Endothelial cell of umbilical vein (primary cell): Measurements from ENCODE around the gene TOMM6. TPM values are rescaled to one million over a fixed set of nuclear protein-coding genes. Genes with fewer than 3 reads are reported as not detected.

Experiments used
- BruUV-seq: library from RNA; stranded (reverse); fragments of 400-500 nt; replicated peaks from 2 replicates; lab custom pipeline; 2021; lab: Mats Ljungman, UMichigan
- CTCF ChIA-PET: fragments of 300-600, 350-600 bp; sonication (Branson Sonifier 250); formaldehyde crosslinking; loops from one replicate; lab custom pipeline; 2021; ENCODE audit warnings: antibody characterized with exemption, inconsistent platforms; lab: Charles Lee
- POLR2A ChIA-PET: fragments of 300-600, 350-600 bp; sonication (Branson Sonifier 250); formaldehyde crosslinking; loops from one replicate; lab custom pipeline; 2021; ENCODE audit warnings: antibody characterized with exemption, inconsistent platforms; lab: Charles Lee
- DNase-seq: peaks from one replicate; pipeline ENCODE4 v3.0.0-alpha.2; 2011; ENCODE audit warnings: low read depth, low spot score
- FAIRE-seq: peaks from 2 replicates; lab custom pipeline; 2011; peaks lifted over from hg19 to GRCh38; lab: Jason Lieb, UNC
- H2AFZ ChIP-seq: 2 replicates; pipeline ENCODE4 v1.6.0; 2012; ENCODE audit warnings: low read depth, low read length, control low read depth, inconsistent platforms
- H3K27ac ChIP-seq: 2 replicates; pipeline ENCODE4 v1.5.1; 2011; ENCODE audit warnings: low read depth, mild to moderate bottlenecking, control low read depth, low read length, moderate library complexity; ENCODE audit not compliant: insufficient read depth
- H3K27me3 ChIP-seq, 2 experiments: 2 replicates each; pipeline versions ENCODE4 v1.6.0 to v1.6.1; 2011; ENCODE audit warnings: low read length in 2 of 2, mixed read lengths in 1 of 2; ENCODE audit not compliant: control insufficient read depth in 2 of 2, insufficient read depth in 2 of 2
- H3K36me3 ChIP-seq, 2 experiments: 2 replicates in 1 of 2; 3 replicates in 1 of 2; pipeline ENCODE4 v1.5.1; 2011; ENCODE audit warnings: low read length in 2 of 2, mild to moderate bottlenecking in 1 of 2, moderate library complexity in 1 of 2; ENCODE audit not compliant: control insufficient read depth in 2 of 2, insufficient read depth in 2 of 2; ENCODE audit errors: extremely low read depth in 1 of 2
- H3K4me1 ChIP-seq: 3 replicates; pipeline ENCODE4 v1.5.1; 2011; ENCODE audit warnings: mild to moderate bottlenecking, low read length; ENCODE audit not compliant: control insufficient read depth, insufficient read depth; ENCODE audit errors: extremely low read depth
- H3K4me2 ChIP-seq: 2 replicates; pipeline ENCODE4 v1.6.1; 2011; ENCODE audit warnings: low read length, control low read depth, mixed read lengths; ENCODE audit not compliant: insufficient read depth
- H3K4me3 ChIP-seq, 3 experiments: fragments of 200-600 bp in 1 of 3; sonication (generic), shearing (Covaris generic) in 1 of 3; replicated peaks in 1 of 3; 2 replicates each; pipeline ENCODE4 v1.5.1; 2011 to 2016; ENCODE audit warnings: control low read depth in 3 of 3, low read length in 3 of 3, mild to moderate bottlenecking in 2 of 3, inconsistent platforms in 1 of 3, low read depth in 1 of 3, moderate library complexity in 1 of 3; ENCODE audit not compliant: insufficient read depth in 1 of 3
- H3K79me2 ChIP-seq: 2 replicates; pipeline ENCODE4 v1.6.0; 2012; ENCODE audit warnings: low read length, inconsistent platforms; ENCODE audit not compliant: control insufficient read depth, insufficient read depth
- H3K9ac ChIP-seq: replicated peaks from 2 replicates; pipeline ENCODE3; 2011; ENCODE audit warnings: low read length, control low read depth; ENCODE audit not compliant: insufficient read depth; ENCODE audit errors: extremely low read depth
- H3K9me1 ChIP-seq: replicated peaks from 3 replicates; pipeline ENCODE4 v1.6.0; 2011; ENCODE audit warnings: mild to moderate bottlenecking, low read length; ENCODE audit not compliant: control insufficient read depth, insufficient read depth; ENCODE audit errors: extremely low read depth
- H3K9me3 ChIP-seq: replicated peaks from 2 replicates; pipeline ENCODE4 v1.5.1; 2012; ENCODE audit warnings: low read length, inconsistent platforms; ENCODE audit not compliant: control insufficient read depth, insufficient read depth
- H4K20me1 ChIP-seq: replicated peaks from 2 replicates; pipeline ENCODE3; 2011; ENCODE audit warnings: mild to moderate bottlenecking, low read length; ENCODE audit not compliant: control insufficient read depth, insufficient read depth; ENCODE audit errors: extremely low read depth
- EZH2 ChIP-seq: IDR thresholded peaks from 2 replicates; pipeline ENCODE4 v1.6.1; 2012; ENCODE audit warnings: borderline replicate concordance, low read depth, mild to moderate bottlenecking, moderate library complexity, low read length, inconsistent platforms; ENCODE audit not compliant: severe bottlenecking
- FOS ChIP-seq: IDR thresholded peaks from 2 replicates; pipeline ENCODE4 v1.6.1; 2011; ENCODE audit warnings: mild to moderate bottlenecking, low read length, moderate library complexity, borderline replicate concordance; ENCODE audit not compliant: insufficient read depth
- GATA2 ChIP-seq: IDR thresholded peaks from 2 replicates; pipeline ENCODE4 v1.7.0; 2011; ENCODE audit warnings: low read depth, mild to moderate bottlenecking, moderate library complexity, mixed read lengths, low read length; ENCODE audit not compliant: insufficient read length, insufficient read depth
- JUN ChIP-seq: IDR thresholded peaks from 2 replicates; pipeline ENCODE4 v1.6.1; 2011; ENCODE audit warnings: borderline replicate concordance, low read depth; ENCODE audit not compliant: insufficient read length, insufficient read depth
- MYC ChIP-seq: IDR thresholded peaks from one replicate; pipeline ENCODE4 v1.6.1; 2011; ENCODE audit warnings: mild to moderate bottlenecking, low read depth, low read length
- POLR2A ChIP-seq: IDR thresholded peaks from 2 replicates; pipeline ENCODE4 v1.6.1; 2012; ENCODE audit warnings: low read depth, mild to moderate bottlenecking, control low read depth, low read length
- POLR2AphosphoS5 ChIP-seq: IDR thresholded peaks from 2 replicates; pipeline ENCODE4 v1.6.1; 2012; ENCODE audit warnings: low read depth, mild to moderate bottlenecking, control low read depth, low read length, moderate library complexity; ENCODE audit not compliant: insufficient read depth
- dilution Hi-C: fragments of 300-500 bp; cut with MboI; formaldehyde crosslinking; loops from one replicate; pipeline ENCODE4 v1.15.0; 2019; ENCODE audit warnings: low sequenced_read_pairs; ENCODE audit not compliant: extremely low pct_ligation_motif_present
- intact Hi-C: fragments of 100-400 bp; cut with micrococcal nuclease; formaldehyde crosslinking; loops from one replicate; pipeline ENCODE4 v1.10.0; 2022
- polyA plus RNA-seq, 4 experiments: library from polyadenylated mRNA; depleted of rRNA in 3 of 4; stranded (reverse) in 3 of 4; unstranded in 1 of 4; fragments of >200 nt; gene quantifications; 2 replicates each; pipeline versions ENCODE4 v1.2.1 to v1.2.3, GENCODE V29; 2011 to 2012; ENCODE audit warnings: missing spikeins in 1 of 4
- total RNA-seq: library from RNA; stranded (reverse); gene quantifications from 2 replicates; pipeline ENCODE4 v1.2.3, GENCODE V29; 2021
- TF ChIP-seq, protein P1 (sequence below): IDR thresholded peaks from 2 replicates; pipeline ENCODE4 v1.6.1; 2011; ENCODE audit not compliant: insufficient read depth, insufficient read length
- TF ChIP-seq, protein P2 (sequence below), 2 donors: IDR thresholded peaks; 1 replicate in 1 of 2; 2 replicates in 1 of 2; pipeline ENCODE4 v1.5.1; 2011; ENCODE audit warnings: low read length in 2 of 2, mild to moderate bottlenecking in 2 of 2, moderate library complexity in 2 of 2, control low read depth in 1 of 2, inconsistent platforms in 1 of 2, low read depth in 1 of 2; ENCODE audit not compliant: insufficient read depth in 1 of 2; ENCODE audit errors: extremely low read depth in 1 of 2

The TOMM6 gene
- total and polyA plus RNA-seq, 2 donors (not counting 3 experiments of a cell fraction or from before 2014, with no cell fraction given), result 233 to 527 TPM

DNA sequence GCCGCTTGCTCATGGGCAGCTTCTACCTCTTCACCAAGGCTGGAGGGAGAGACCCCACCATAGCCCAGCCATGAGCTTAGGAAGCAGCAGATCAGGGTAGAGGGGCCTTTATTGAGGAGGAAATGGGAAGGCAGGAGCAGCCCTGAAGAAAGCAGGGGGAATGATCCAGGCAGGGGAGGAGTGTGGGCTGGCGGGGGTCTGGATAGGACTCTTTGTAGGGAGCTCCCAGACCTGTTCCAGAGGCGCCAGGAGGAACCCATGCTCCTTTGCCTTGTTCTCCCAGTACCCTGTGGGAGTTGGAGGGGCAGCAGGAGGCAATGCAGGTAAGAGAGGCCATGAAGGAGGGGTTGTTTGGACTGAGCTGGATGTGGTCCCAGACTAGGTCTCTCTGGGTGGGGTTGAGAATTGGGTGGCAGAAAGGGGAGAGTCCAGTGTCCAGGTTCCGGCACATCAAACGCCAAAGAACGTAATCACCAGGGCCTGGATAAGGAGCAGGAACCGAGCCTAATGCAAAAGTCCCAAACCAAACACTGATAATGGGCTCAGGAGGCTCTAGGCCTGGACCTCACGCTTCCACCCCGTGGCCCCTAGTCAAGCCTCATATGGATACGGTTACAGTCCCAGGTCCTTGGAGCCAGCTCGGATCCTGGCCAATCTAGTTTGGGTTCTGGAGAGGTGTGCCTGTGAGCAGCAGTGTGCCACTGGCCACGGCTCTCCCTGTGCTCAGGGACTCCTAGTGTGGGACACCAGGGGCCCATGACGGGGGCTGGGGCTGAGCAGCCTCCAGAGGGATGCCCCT, 28.2 kb upstream of the TOMM6 start:
- intact Hi-C loops (no loop called here), dilution Hi-C loops (no loop called here)
- H3K79me2 ChIP-seq, result no peaks in the 10 kb centered on the region
- no peak for DNase-seq
- no peak overlapping the region for H3K4me2 ChIP-seq
- ChIA-PET CTCF (no interaction called here), POLR2A (no interaction called here)
- H3K4me3 ChIP-seq, result no peak overlapping the region
- H3K27ac ChIP-seq, result no peak overlapping the region
- no peaks in the 10 kb centered on the region for H3K9me1 ChIP-seq
- H2AFZ ChIP-seq, result no peak overlapping the region
- no peaks in the 10 kb centered on the region for H3K36me3 ChIP-seq
- no peaks in the 10 kb centered on the region for H4K20me1 ChIP-seq
- FAIRE-seq, result no peak
- H3K27me3 ChIP-seq, result no peaks in the 10 kb centered on the region
- H3K9me3 ChIP-seq, result no peaks in the 10 kb centered on the region
- peaks cover 4% of the 10 kb centered on the region for H3K4me1 ChIP-seq
- BruUV-seq, result no TSS peak
- no peak overlapping the region for H3K9ac ChIP-seq
- TF ChIP-seq GATA2 (no peak), FOS (no peak), JUN (no peak), POLR2AphosphoS5 (no peak), MYC (no peak), POLR2A (no peak), EZH2 (no peak)
- TF ChIP-seq, protein P1, sequence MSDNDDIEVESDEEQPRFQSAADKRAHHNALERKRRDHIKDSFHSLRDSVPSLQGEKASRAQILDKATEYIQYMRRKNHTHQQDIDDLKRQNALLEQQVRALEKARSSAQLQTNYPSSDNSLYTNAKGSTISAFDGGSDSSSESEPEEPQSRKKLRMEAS, result no peak
- TF ChIP-seq, protein P2, sequence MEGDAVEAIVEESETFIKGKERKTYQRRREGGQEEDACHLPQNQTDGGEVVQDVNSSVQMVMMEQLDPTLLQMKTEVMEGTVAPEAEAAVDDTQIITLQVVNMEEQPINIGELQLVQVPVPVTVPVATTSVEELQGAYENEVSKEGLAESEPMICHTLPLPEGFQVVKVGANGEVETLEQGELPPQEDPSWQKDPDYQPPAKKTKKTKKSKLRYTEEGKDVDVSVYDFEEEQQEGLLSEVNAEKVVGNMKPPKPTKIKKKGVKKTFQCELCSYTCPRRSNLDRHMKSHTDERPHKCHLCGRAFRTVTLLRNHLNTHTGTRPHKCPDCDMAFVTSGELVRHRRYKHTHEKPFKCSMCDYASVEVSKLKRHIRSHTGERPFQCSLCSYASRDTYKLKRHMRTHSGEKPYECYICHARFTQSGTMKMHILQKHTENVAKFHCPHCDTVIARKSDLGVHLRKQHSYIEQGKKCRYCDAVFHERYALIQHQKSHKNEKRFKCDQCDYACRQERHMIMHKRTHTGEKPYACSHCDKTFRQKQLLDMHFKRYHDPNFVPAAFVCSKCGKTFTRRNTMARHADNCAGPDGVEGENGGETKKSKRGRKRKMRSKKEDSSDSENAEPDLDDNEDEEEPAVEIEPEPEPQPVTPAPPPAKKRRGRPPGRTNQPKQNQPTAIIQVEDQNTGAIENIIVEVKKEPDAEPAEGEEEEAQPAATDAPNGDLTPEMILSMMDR (IDR thresholded peaks at IDR 0.05; ENCODE audit: extremely low read depth in 1 of 2, insufficient read depth in 1 of 2, low read depth in 1 of 2, low read length in 2 of 2), result no peak
